ENCODE measurements around the gene CYP8B1. TPM values are rescaled to one million over a fixed set of nuclear protein-coding genes. Genes with fewer than 3 reads are reported as not detected.
A peak's percentile ranks its signal among the peaks of the same experiment; 100 is the strongest.

CYP8B1 gene
- total and polyA plus RNA-seq, 2 of the 13 experiments (the other 11 are each of a cell fraction or from before 2014, with no cell fraction given), result 0.58 to 2.0 TPM

DNA sequence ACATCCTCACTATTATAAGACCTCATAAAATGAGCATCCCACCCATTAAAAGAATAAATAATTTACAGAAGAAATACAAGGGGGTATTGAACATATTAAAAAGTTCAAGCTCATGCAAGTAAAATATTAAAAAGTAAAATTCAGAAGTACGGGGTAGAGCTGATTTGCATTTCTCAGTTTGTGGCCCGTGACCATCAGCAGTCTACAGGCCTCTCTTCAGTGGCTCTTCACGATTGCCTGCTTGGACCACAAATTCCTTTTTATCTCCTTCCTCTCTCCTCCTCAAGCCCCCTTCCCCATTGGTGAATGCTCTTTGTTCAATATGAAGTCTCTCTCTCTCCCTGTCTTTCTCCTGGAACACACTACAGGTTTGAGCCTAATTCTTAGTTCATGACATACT, 19.1 kb downstream of the CYP8B1 start:
- 0 out of 6 replicates have a peak overlapping the region, but pooled peaks of 1 of the 3 experiments have one; percentile 39 for H3K4me3 ChIP-seq (replicated peaks in 1 of 3; ENCODE audit: insufficient read depth in 1 of 3, low read depth in 2 of 3, low read length in 3 of 3)
- no peaks in the 10 kb centered on the region for H3K27me3 ChIP-seq (ENCODE audit: control insufficient read depth in 1 of 2, insufficient read depth in 2 of 2, low read length in 2 of 2)
- peak overlapping the region; percentile 73 for H3K4me2 ChIP-seq (ENCODE audit: low read depth, low read length)
- H3K36me3 ChIP-seq (replicated peaks in 1 of 2; ENCODE audit: control insufficient read depth in 1 of 2, insufficient read depth in 2 of 2, low read length in 2 of 2), result no peaks in the 10 kb centered on the region
- WGBS (ENCODE audit: low lambda C conversion rate), result 87% methylated on average over 3 of the region's 3 CpGs
- no TSS peak for BruUV-seq (replicated peaks)
- peak overlapping the region; percentile 98 for H3K27ac ChIP-seq (ENCODE audit: extremely low read length, insufficient read depth, low read length)
- peak overlapping the region; percentile 68 for H3K9ac ChIP-seq (ENCODE audit: insufficient read depth, low read depth, low read length)
- FAIRE-seq (no peak), DNase-seq (ENCODE audit: low spot score) (no peak), ATAC-seq (no peak)
- in situ Hi-C loops (cut with HindIII; ENCODE audit: extremely low pct_ligation_motif_present, low pct_unique_long_range_greater_than_20kb) (no loop called here), intact Hi-C loops (cut with micrococcal nuclease; ENCODE audit: unreplicated experiment) (no loop called here)
- no peaks in the 10 kb centered on the region for H4K20me1 ChIP-seq (ENCODE audit: insufficient read depth, low read length)
- H3K79me2 ChIP-seq (ENCODE audit: insufficient read depth, low read length), result no peaks in the 10 kb centered on the region
- peaks cover 66% of the 10 kb centered on the region for H3K4me1 ChIP-seq (ENCODE audit: insufficient read depth, low read length)
- TF ChIP-seq, protein P1, sequence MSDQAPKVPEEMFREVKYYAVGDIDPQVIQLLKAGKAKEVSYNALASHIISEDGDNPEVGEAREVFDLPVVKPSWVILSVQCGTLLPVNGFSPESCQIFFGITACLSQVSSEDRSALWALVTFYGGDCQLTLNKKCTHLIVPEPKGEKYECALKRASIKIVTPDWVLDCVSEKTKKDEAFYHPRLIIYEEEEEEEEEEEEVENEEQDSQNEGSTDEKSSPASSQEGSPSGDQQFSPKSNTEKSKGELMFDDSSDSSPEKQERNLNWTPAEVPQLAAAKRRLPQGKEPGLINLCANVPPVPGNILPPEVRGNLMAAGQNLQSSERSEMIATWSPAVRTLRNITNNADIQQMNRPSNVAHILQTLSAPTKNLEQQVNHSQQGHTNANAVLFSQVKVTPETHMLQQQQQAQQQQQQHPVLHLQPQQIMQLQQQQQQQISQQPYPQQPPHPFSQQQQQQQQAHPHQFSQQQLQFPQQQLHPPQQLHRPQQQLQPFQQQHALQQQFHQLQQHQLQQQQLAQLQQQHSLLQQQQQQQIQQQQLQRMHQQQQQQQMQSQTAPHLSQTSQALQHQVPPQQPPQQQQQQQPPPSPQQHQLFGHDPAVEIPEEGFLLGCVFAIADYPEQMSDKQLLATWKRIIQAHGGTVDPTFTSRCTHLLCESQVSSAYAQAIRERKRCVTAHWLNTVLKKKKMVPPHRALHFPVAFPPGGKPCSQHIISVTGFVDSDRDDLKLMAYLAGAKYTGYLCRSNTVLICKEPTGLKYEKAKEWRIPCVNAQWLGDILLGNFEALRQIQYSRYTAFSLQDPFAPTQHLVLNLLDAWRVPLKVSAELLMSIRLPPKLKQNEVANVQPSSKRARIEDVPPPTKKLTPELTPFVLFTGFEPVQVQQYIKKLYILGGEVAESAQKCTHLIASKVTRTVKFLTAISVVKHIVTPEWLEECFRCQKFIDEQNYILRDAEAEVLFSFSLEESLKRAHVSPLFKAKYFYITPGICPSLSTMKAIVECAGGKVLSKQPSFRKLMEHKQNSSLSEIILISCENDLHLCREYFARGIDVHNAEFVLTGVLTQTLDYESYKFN (CRISPR knock-in tag; conservative IDR thresholded peaks at IDR 0.05), result no peak
- TF ChIP-seq, protein P2, sequence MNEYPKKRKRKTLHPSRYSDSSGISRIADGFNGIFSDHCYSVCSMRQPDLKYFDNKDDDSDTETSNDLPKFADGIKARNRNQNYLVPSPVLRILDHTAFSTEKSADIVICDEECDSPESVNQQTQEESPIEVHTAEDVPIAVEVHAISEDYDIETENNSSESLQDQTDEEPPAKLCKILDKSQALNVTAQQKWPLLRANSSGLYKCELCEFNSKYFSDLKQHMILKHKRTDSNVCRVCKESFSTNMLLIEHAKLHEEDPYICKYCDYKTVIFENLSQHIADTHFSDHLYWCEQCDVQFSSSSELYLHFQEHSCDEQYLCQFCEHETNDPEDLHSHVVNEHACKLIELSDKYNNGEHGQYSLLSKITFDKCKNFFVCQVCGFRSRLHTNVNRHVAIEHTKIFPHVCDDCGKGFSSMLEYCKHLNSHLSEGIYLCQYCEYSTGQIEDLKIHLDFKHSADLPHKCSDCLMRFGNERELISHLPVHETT (CRISPR knock-in tag; conservative IDR thresholded peaks at IDR 0.05), result no peak
- 0 out of 2 replicates have a peak, but pooled peaks have one; percentile 3 for TF ChIP-seq YEATS4 (CRISPR knock-in tag; IDR thresholded peaks at IDR 0.05; ENCODE audit: borderline replicate concordance)
- no peak overlapping the region for H2AFZ ChIP-seq (ENCODE audit: low read length)
- CTCF ChIA-PET (ENCODE audit: low intra/inter-chr PET ratio, low total read pairs), result no interaction called here
- no peaks in the 10 kb centered on the region; the same call in 1 of the 2 replicates for H3K9me3 ChIP-seq (ENCODE audit: low read length)
- POLR2A ChIA-PET, result interaction anchor here (1.1 to 2.7 kb wide), 6 partner anchors 10 to 53 kb away, joined by 3 to 32 read pairs (median 10); partner anchors contain the start of genes CYP8B1 and HIGD1A

Measured in HepG2 (cell line).